ENCODE results near the gene DDN.

DDN gene

DNA sequence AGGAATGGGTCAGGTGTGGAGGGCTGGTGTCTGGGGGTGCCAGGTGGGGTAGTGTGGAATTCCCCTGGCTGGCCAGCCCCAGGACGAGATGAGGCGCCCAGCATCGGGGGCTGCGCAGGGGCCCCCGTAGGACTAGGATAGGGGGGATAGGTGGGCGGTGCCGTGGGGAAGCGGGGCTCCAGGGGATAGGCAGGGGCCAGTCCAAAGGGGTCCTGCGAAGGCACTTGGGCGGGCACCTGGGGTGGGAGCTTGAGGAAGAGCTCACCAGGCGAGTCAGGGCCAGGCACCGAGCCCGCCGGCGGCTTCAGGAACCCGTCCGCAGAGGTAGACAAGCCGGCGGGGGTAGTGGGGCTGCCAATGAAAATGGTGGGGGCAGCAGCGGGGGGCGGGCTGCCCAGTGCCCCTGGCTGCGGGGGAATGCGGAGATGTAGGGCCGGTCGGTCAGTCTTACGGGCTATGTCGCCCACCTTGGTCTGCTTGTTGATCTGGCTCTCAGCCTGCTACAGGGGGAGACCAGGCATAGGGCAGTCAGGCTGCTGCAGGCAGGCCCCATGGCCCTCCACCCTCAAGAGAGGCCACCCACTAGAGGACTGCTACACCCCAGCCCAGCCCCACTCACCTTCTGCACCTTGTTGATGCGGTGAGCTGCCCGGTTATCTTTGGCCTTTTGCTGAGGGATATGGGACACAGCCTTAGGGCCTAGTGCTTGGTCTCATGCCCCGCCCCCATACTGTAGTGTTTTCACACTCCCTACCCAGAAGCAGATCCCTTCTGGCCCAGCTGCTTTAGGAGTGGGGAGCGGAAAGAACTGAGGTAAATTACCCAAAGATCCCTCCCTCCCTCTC is 42.1 kb upstream of the DDN start:
- TF ChIP-seq, protein P1, sequence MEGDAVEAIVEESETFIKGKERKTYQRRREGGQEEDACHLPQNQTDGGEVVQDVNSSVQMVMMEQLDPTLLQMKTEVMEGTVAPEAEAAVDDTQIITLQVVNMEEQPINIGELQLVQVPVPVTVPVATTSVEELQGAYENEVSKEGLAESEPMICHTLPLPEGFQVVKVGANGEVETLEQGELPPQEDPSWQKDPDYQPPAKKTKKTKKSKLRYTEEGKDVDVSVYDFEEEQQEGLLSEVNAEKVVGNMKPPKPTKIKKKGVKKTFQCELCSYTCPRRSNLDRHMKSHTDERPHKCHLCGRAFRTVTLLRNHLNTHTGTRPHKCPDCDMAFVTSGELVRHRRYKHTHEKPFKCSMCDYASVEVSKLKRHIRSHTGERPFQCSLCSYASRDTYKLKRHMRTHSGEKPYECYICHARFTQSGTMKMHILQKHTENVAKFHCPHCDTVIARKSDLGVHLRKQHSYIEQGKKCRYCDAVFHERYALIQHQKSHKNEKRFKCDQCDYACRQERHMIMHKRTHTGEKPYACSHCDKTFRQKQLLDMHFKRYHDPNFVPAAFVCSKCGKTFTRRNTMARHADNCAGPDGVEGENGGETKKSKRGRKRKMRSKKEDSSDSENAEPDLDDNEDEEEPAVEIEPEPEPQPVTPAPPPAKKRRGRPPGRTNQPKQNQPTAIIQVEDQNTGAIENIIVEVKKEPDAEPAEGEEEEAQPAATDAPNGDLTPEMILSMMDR (IDR thresholded peaks at IDR 0.05; ENCODE audit: extremely low read depth, missing control alignments) = no peak
- no peak for DNase-seq (ENCODE audit: low spot score)

DNA sequence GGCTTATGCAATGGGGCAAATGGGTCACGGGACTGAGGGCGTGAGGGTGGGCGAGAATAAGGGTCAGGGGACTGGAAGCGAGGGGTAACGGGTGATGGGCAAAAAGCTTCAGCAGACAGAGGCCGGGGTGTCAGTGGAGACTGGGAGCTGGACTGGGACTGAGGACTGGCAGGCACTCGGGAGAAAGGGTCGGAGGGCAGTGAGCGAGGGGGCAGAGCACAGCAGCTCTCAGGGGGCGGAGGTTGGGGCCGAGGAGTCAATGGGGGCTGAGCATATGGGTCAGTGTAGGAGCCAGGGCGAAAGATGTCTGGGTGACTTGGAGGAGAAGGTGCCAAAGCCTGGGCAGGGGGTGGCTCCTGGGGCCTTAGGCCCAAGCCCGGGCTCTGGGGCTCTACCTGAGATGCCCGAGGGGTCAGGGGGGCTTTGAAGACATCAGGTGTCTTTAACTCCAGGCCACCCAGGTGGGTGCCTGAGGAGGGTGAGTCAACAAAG is 41.2 kb upstream of the DDN start:
- TF ChIP-seq, protein P1 (IDR thresholded peaks at IDR 0.05; ENCODE audit: extremely low read depth, missing control alignments) = no peak
- no peak for DNase-seq (ENCODE audit: low spot score)

DNA sequence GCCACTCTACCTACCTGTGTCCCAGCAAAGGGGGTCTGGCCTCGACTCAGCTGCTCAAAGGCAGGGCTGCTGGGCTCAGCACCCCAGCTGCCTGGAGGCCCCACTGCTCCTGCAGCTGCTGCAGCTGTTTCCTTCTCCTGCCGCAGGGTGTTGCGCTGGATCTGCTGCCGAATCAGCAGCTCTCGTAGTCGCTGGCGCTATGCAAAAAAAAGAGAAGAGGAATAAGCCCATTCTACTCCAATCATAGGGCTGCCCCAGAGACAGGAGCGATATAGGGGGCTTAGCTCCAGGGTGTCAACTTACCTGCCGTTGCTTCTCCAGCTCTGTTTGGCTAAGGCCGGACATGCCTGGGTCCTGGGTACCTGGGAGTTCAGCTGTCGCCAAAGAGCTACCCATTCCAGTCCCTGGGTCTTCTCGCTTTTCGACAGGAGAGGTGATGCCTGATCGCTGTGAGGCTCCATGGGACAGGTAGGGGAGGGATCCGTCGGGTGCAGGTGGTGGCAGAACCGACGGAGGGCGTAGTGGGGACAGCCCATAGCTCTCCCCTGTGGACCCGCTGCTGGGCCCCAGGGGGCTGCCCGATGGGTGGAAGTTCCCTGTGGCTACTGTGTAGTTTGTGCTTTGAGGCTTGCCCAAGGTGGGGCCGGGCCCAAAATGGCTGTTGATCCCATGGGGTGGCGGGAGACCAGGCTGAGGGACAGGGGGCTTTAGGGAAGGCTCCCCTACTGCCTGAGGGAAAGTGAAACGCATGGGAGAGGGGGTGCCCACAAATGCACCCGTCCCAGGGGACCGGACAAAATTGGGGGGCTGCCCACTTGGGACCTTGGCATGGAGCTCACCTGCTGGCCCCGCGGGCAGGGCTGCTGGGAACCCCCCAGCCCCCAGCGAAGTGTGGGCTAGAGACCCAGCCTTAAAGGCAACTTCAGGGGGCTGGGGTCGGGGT is 40.5 kb upstream of the DDN start:
- TF ChIP-seq, protein P1 (IDR thresholded peaks at IDR 0.05; ENCODE audit: extremely low read depth, missing control alignments) = no peak

DNA sequence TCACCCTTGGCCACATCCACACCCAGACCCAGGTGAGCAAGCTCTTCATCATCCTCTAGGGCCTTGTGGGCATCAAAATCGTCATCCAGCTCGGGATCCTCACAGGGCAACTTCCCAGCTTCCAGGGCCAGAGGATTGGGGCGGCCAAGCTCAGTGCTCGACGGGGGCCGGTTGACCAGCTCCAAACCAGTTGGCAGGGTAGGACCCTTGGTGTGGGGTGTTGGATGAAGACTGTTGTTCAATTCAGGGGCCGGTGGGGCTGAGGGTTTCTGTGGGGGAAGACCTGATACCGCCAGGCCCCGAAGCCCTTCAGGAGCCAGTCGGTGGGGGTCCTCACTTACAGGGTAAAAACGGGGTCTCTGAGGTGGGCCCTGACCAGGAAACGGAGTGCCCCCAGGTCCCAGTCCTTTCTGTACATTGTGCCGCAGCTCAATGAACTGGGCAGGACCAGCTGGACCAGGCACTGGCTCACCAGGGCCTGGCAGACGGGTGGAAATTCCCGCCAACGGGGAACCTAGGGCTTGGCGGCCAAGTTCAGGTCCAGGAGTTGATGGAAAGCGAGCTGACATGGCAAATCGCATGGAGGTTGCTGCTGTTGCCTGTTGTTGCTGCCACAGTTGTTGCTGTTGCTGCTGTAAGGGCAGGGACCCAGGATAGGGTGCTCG is 39.2 kb upstream of the DDN start:
- no peak for DNase-seq (ENCODE audit: low spot score)
- TF ChIP-seq, protein P1 (IDR thresholded peaks at IDR 0.05; ENCODE audit: extremely low read depth, missing control alignments) = no peak

More for the DNA sequence above, 40.5 kb upstream of the DDN start:
- no peak for DNase-seq (ENCODE audit: low spot score)

DNA sequence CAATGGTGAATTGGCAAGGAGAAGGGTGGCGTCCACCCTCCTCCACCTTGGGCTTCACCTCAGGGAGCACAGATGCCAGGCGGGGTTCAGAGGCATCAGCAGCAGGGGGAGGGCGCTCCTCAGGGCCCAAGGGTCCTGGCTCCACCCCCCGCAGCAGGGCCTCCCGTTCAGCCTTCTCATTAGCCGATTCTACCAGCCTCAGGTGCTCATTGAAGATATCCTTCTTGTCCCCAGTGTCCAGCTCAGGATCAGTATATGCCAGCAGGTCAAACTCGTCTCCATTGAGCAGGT is 38.7 kb upstream of the DDN start:
- no peak for DNase-seq (ENCODE audit: low spot score)
- TF ChIP-seq, protein P1 (IDR thresholded peaks at IDR 0.05; ENCODE audit: extremely low read depth, missing control alignments) = no peak

DNA sequence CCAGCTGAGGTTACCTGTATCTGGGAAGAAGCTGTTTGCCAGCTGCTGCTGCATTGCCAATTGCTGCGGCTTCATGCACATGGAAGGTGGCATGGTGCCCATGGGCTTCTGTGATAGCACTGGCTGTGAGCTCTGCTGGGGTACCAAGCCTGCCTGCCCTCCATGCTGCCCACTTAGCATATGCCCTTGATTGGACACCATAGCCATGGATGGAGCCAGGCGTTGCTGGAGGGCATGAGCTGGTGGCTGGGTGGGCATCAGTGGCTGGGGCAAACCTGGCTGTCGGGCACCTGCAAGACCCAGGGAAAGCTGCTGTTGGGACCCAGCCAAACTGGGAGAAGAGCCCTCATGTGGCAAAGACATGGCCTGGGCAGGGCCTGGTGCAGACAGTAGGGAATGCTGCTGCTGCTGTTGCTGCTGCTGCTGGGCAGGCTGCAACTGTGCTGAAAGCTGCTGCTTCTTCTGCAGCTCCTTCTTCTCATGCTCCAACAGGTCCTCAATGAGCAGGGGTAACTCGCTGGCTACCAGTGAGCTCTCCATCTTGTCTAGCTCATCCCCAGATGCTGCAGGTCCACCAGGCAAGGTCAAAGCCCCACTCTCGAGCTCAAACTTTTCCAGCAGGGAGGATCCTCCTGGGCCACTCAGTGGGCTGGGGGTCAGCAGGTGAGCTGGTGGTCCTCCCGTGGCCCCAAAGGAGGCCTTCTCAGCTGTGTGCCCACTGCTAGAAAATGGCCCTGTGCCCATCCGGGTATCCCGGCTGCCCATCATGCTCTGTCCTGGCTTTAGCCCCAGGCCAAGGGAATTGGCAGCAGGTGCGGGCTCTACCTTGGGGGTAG is 38.2 kb upstream of the DDN start:
- DNase-seq (ENCODE audit: low spot score) = no peak
- TF ChIP-seq, protein P1 (IDR thresholded peaks at IDR 0.05; ENCODE audit: extremely low read depth, missing control alignments) = no peak
